Kidney epithelial cell (primary cell): Measurements from ENCODE around the gene CRTAC1. TPM values are rescaled to one million over a fixed set of nuclear protein-coding genes. Genes with fewer than 3 reads are reported as not detected.

Experiments
- DNase-seq: peaks from one replicate; pipeline ENCODE4 v3.0.0-alpha.2; 2010; ENCODE audit warnings: low read depth
- H3K27me3 ChIP-seq: 2 replicates; pipeline ENCODE4 v1.6.0; 2011; ENCODE audit warnings: low read length; ENCODE audit not compliant: control insufficient read depth, insufficient read depth
- H3K36me3 ChIP-seq: 2 replicates; pipeline ENCODE4 v1.5.1; 2011; ENCODE audit warnings: low read length; ENCODE audit not compliant: control insufficient read depth, insufficient read depth
- H3K4me3 ChIP-seq: 2 replicates; pipeline ENCODE4 v1.5.1; 2011; ENCODE audit warnings: low read depth, mild to moderate bottlenecking, control low read depth, low read length
- total RNA-seq: library from RNA; depleted of rRNA; stranded (reverse); fragments of >200 nt; gene quantifications from 2 replicates; pipeline ENCODE4 v1.2.3, GENCODE V29; 2015
- TF ChIP-seq, protein P1 (sequence below): IDR thresholded peaks from 2 replicates; pipeline ENCODE4 v1.5.1; 2011; ENCODE audit warnings: mild to moderate bottlenecking, moderate library complexity, low read length, control low read depth, inconsistent platforms; ENCODE audit not compliant: insufficient read depth, poor library complexity, severe bottlenecking

The CRTAC1 gene
- total RNA-seq, 1 donor from 2014 or later: 3.2 TPM

DNA sequence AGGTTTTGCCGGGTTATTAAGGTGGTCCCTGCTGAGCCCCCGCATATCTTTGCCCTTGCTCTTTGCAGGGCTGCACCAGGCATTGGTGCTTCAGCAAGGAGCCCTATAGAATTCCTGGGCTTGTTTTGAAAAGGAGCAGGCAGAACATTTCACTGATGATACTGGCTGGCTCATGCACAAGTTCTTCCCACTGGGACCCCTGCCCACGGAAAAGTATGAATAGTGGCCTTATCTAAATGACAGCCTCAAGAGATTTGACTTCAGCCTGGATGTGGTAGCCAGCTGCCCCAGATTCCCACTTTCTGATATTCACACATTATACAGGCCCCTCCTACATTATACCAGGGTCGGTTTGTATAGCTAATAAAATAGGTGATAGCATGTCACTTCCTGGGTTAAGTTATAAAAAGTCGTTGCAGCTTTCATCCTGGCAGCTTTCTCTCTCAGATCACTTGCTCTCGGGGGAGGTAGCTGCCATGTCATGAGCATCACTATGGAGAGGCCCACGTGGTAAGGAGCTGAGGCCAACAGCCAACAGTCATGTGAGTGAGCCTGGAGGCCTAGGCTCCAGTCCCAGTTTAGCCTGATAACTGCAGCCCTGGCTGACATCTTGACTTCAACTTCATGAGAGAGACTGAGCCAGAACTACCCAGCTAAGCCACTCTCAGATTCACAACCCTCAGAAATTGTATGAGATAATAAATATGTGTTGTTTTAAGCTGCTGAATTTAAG, 16.8 kb upstream of the CRTAC1 start:
- TF ChIP-seq, protein P1, sequence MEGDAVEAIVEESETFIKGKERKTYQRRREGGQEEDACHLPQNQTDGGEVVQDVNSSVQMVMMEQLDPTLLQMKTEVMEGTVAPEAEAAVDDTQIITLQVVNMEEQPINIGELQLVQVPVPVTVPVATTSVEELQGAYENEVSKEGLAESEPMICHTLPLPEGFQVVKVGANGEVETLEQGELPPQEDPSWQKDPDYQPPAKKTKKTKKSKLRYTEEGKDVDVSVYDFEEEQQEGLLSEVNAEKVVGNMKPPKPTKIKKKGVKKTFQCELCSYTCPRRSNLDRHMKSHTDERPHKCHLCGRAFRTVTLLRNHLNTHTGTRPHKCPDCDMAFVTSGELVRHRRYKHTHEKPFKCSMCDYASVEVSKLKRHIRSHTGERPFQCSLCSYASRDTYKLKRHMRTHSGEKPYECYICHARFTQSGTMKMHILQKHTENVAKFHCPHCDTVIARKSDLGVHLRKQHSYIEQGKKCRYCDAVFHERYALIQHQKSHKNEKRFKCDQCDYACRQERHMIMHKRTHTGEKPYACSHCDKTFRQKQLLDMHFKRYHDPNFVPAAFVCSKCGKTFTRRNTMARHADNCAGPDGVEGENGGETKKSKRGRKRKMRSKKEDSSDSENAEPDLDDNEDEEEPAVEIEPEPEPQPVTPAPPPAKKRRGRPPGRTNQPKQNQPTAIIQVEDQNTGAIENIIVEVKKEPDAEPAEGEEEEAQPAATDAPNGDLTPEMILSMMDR: no peak
- Histone ChIP-seq H3K27me3 (peaks cover 19% of the 10 kb centered on the region), H3K4me3 (no peak overlapping the region), H3K36me3 (no peaks in the 10 kb centered on the region)
- no peak for DNase-seq

DNA sequence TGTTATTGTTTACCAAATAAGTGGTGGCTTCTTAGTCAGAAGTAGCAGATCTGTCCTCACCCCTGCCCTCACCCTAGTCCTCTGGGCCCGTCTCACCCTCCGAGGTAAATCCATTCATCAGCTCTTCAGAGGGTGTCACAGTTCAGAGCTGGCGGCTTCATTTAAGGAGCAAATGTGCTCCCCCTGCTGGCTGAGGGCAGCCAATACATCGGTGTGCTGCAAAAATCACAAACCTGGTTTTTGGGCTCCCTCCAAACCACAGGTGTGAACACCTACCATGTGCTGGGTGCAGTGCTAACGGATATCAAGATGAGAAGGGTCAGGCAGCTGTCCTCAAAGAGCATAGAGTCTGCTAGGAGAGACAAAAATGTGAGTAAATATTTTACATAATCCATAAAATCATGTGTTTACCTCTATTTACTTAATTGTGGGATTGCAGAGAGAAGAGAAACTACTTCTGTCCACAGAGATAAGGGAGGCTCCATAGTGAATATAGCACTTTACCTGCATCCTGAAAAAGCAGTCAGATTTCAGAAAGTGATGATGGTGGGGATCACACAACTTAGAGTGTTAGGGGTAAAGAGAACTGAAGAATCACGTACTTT, 15.5 kb upstream of the CRTAC1 start:
- peak; percentile 28 for DNase-seq
- TF ChIP-seq, protein P1: peak; percentile 86
- H3K27me3 ChIP-seq: peaks cover 25% of the 10 kb centered on the region
- H3K36me3 ChIP-seq: no peaks in the 10 kb centered on the region
- no peak overlapping the region for H3K4me3 ChIP-seq

DNA sequence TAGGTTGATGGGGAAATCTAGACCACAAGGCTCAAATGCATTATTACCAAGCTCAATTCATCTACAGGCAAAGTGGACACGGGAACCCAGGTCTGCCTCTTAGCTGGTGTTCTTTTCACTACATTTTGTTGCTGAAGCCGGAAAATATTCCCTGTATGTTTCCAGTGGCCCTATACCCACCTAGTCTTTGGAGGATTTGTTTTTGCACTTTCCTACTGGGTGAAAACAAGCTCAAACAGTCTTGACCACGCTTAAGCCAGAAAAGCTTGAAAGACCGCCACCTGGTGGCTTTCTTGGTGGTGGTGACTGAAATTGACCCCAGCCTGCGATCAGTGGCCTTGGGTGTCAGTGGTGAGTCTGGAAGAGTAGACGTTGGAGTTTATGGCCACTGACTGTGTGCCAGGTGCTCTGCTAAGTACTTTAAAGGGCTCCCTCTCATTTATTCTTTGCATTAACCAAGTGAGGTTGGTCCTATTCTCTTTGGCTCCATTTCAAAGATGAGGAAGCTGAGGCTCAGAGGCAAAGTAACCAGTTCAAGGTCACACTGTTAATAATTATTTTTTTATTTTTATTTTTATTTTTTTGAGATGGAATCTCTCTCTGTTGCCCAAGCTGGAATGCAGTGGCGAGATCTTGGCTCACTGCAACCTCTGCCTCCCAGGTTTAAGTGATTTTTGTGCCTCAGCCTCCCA, 11.1 kb upstream of the CRTAC1 start:
- H3K4me3 ChIP-seq: no peak overlapping the region
- peak; percentile 19 for DNase-seq
- no peaks in the 10 kb centered on the region for H3K36me3 ChIP-seq
- TF ChIP-seq, protein P1: peak; percentile 76
- H3K27me3 ChIP-seq: peaks cover 54% of the 10 kb centered on the region

DNA sequence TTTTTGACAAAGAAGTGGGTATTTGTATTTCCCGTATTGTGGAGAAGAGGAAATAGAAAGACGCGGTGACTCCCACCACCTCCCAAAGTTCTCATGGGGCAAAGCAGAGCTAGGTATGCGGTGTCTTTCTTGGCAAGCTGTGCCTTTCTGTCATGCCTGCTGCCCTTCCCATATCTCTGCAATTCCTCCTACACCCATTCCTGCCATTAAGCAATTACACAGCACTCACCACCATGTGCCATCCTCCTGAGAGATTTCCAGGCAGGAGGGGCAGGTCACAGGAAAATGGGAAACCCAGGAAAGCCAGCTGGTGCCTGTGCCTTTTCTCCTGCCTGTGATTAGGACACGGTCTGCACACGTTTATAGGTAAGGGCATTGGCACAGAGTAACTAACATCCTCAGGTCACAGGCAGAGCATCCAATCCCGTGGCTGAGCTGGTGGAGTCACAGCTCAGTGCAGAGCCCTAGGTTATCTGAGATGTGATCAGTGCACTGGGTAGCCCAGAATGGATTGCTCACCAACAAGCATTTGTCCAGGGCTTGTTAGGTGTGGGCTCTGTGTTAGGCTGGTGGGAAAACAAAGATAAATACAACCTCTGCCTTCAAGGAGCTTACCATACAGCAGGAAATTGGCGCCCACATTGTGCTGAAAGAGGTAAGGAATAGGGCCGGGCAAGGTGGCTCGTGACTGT, 9.4 kb upstream of the CRTAC1 start:
- DNase-seq: no peak
- Histone ChIP-seq H3K36me3 (no peaks in the 10 kb centered on the region), H3K27me3 (peaks cover 62% of the 10 kb centered on the region), H3K4me3 (no peak overlapping the region)
- TF ChIP-seq, protein P1: no peak

DNA sequence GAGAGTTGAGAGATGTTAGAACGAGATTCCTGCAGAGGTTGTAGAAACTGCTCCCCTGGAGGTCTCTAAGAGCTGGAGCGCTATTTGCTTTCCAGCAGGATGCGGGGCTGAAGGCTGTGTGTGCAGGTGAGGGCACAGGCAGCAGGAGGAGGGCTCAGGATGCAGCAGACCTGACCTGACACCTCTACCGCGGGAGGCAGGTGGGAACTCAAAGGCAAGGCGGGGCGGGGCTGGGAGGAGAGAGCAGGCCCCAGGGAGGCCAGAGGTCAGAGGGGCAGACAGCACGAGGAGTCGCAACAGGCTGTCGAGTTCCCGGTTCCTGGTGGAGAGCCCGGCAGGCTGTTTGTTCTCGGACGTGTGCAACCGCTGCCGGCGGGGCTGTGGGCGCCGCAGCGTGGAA, 7.9 kb upstream of the CRTAC1 start:
- Histone ChIP-seq H3K4me3 (no peak overlapping the region), H3K36me3 (no peaks in the 10 kb centered on the region), H3K27me3 (peaks cover 55% of the 10 kb centered on the region)
- TF ChIP-seq, protein P1: no peak
- no peak for DNase-seq
